Psoas muscle (tissue), 8 donors: ENCODE results near the gene ZNF366. TPM values are rescaled to one million over a fixed set of nuclear protein-coding genes. Genes with fewer than 3 reads are reported as not detected.
A peak's percentile ranks its signal among the peaks of the same experiment; 100 is the strongest.

Experiments used
- ATAC-seq, 4 donors: fragments of 200-7000 bp; cut with Tn5 transposase; one replicate each; pipeline ENCODE4 v1.9.1; 2020; ENCODE audit warnings: moderate library complexity in 3 of 4, mild to moderate bottlenecking in 2 of 4
- DNase-seq, 2 donors: peaks; one replicate each; pipeline ENCODE4 v3.0.0-alpha.2; 2020
- H3K27ac ChIP-seq: fragments of 200-600 bp; one replicate; pipeline ENCODE4 v1.8.0; 2022
- H3K27me3 ChIP-seq, 3 donors: fragments of 200-600 bp in 1 of 3; one replicate each; pipeline versions ENCODE4 v1.6.1 to v1.8.0; 2013 to 2022; ENCODE audit warnings: low read length in 2 of 3, mild to moderate bottlenecking in 2 of 3, moderate library complexity in 1 of 3; ENCODE audit not compliant: insufficient read depth in 3 of 3
- H3K36me3 ChIP-seq, 2 donors: fragments of 200-600 bp in 1 of 2; one replicate each; pipeline versions ENCODE4 v1.6.1 to v1.8.0; 2013 to 2022; ENCODE audit warnings: low read depth in 1 of 2, mild to moderate bottlenecking in 1 of 2, moderate library complexity in 1 of 2; ENCODE audit not compliant: insufficient read depth in 1 of 2
- H3K4me1 ChIP-seq: fragments of 200-600 bp; one replicate; pipeline ENCODE4 v1.8.0; 2022
- H3K4me3 ChIP-seq: fragments of 200-600 bp; one replicate; pipeline ENCODE4 v1.8.0; 2022; ENCODE audit warnings: mild to moderate bottlenecking
- H3K9me3 ChIP-seq: fragments of 200-600 bp; one replicate; pipeline ENCODE4 v1.8.0; 2022
- whole genome bisulfite sequencing, 3 donors: extraction: QIAGEN DNeasy Blood & Tissue Kit; methylation state at CpG; one replicate each; pipeline versions ENCODE4 v1.1.6 to v1.1.7; 2013; 5-methylcytosine and 5-hydroxymethylcytosine counted together
- intact Hi-C, 2 donors: fragments of 100-400 bp; cut with DNase I; formaldehyde crosslinking; loops; one replicate each; pipeline versions ENCODE4 v1.11.0 to v1.14.2; 2022
- polyA plus RNA-seq, 3 donors: library from polyadenylated mRNA; stranded (reverse); fragments of 200-250 nt; gene quantifications; one replicate each; pipeline ENCODE4 v1.2.3, GENCODE V29; 2013
- total RNA-seq, 4 donors: library from RNA; stranded (reverse); fragmentation: NEBNext Ultra II Directional in 2 of 4; extraction: Animal tissue kit (Norgen Biotek cat#: 25700) in 2 of 4; gene quantifications; one replicate each; pipeline versions ENCODE4 v1.2.1 to v1.2.4, GENCODE V29; 2021 to 2023
- TF ChIP-seq, protein P1 (sequence below): fragments of 200-600 bp; IDR thresholded peaks from one replicate; pipeline ENCODE4 v1.8.0; 2022; ENCODE audit warnings: antibody characterized with exemption
- donor health status: healthy with polysubstance abuse.
- donor health status: DM: no; HTN: no; CAD: no; lungs with moderate emphysema.
- donor health status: Bipolar disorder and iron deficiency.
- donor health status: healthy.
- donor health status: DM: yes; HTN: yes; CAD: no.
- donor health status: DM: no; HTN: no; CAD: no.
- donor health status: DM: no; HTN: no; CAD: no.
- donor health status: DM: yes; HTN: yes; CAD: no.

The ZNF366 gene
- total and polyA plus RNA-seq, 7 donors = 1.2 to 6.6 (median 3.4) TPM

DNA sequence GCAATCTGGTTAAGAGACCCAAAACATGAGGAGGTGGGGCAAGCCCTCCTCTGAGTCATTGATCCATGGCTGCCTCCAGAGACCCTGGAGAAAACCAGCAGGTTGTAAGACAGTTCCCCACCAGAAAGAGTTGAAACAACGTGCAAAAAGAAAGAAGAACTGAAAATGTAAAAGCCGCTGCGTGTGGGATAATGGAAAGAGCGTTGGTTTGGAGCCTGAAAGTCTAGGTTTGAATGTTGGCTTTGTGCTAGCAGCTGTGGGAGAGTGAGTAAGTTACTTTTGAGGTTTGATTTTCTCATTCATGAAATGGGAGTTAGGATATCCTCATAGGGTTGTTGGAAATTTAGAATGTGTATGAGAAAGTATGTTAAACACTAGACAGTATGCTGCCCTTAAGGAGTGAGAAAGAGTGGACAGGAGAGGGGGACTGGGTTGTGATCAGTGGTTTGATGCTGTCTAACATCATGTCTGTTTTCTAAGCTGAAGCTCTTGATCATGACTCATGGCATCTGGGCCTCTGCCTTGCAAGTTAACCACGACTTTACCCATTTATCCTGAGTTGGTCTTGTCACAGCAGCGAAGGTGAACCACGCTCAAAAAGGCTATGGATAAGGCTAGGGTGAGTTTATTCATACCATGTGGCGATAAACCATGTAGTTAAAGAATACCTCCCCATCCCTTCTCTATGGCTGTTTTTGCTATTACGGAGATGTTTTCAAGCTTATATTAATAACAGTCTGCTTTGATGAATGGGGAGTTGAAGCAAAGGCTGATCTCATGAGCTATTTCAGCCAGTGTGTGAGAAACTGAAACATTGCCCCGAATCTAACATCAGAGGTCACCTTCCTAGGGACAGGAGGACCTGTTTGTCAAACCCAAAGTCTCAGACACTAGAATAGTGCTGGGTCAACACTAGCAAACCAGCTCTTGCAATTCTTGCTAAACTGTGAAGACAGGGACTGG is 41.3 kb downstream of the ZNF366 start:
- peak overlapping the region; percentile 84 for H3K27ac ChIP-seq
- TF ChIP-seq, protein P1, sequence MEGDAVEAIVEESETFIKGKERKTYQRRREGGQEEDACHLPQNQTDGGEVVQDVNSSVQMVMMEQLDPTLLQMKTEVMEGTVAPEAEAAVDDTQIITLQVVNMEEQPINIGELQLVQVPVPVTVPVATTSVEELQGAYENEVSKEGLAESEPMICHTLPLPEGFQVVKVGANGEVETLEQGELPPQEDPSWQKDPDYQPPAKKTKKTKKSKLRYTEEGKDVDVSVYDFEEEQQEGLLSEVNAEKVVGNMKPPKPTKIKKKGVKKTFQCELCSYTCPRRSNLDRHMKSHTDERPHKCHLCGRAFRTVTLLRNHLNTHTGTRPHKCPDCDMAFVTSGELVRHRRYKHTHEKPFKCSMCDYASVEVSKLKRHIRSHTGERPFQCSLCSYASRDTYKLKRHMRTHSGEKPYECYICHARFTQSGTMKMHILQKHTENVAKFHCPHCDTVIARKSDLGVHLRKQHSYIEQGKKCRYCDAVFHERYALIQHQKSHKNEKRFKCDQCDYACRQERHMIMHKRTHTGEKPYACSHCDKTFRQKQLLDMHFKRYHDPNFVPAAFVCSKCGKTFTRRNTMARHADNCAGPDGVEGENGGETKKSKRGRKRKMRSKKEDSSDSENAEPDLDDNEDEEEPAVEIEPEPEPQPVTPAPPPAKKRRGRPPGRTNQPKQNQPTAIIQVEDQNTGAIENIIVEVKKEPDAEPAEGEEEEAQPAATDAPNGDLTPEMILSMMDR = no peak
- ATAC-seq (peak; percentile 32 to 69 (median 52)), DNase-seq (no peak)
- no peaks in the 10 kb centered on the region for H3K9me3 ChIP-seq
- H3K4me1 ChIP-seq = peaks cover 51% of the 10 kb centered on the region
- H3K36me3 ChIP-seq = no peaks in the 10 kb centered on the region
- intact Hi-C loops = loop anchor here in 1 of 2 donors (5.0 kb wide), 1 partner anchor 41 kb away; the partner anchor contains the start of gene ZNF366
- no peaks in the 10 kb centered on the region for H3K27me3 ChIP-seq
- 72 to 82% (median 74%) methylated on average over 10 of the region's 10 CpGs for WGBS, 3 donors
- H3K4me3 ChIP-seq = no peak overlapping the region

DNA sequence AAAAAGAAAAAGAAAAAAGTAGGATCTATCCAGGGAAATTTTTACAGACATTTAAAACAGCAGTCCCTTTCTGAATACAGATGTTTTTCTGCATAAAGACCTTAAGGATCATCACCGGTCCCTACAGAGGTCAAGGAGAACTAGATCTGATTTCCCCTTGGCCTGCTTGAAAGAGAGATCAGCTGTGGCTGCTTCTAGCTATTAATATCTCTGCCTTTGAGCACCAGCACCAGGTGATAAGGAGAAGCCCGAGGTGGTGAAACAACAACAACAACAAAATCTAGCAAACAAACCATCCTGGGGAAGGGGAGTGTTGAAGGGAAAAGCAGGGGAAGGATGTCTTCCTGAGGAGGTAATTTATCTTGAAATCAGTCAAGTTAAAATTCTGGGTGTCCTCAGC is 42.1 kb downstream of the ZNF366 start:
- Histone ChIP-seq H3K4me3 (no peak overlapping the region), H3K27me3 (no peaks in the 10 kb centered on the region), H3K27ac (peak overlapping the region; percentile 84), H3K36me3 (no peaks in the 10 kb centered on the region), H3K9me3 (no peaks in the 10 kb centered on the region), H3K4me1 (peaks cover 51% of the 10 kb centered on the region)
- 10 to 21% (median 17%) methylated on average over 2 of the region's 2 CpGs for WGBS, 3 donors
- TF ChIP-seq, protein P1 = no peak
- DNase-seq (no peak), ATAC-seq (peak; percentile 80 to 92 (median 90))
- intact Hi-C loops = loop anchor here in 1 of 2 donors (5.0 kb wide), 1 partner anchor 42 kb away; the partner anchor contains the start of gene ZNF366

DNA sequence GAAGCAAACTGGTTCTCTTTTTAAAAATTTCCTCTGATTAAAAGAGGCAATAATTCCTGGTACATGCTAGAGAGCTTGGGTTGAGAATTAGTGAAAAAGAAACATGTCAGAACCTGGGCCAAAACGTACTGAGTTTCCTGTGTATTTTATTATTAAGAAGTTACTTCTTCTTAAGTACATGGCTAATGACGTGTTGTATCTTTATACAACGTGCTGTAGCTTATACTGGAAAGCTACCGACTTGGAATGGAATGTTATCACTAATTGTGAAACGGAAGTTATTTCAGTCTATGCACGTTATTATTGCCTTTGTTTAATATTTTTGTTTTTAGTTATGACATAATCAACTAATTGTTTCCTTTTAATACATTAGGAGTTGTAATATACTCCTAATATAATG is 43.1 kb downstream of the ZNF366 start:
- Histone ChIP-seq H3K36me3 (no peaks in the 10 kb centered on the region), H3K27me3 (no peaks in the 10 kb centered on the region), H3K4me1 (peaks cover 55% of the 10 kb centered on the region), H3K27ac (peak overlapping the region; percentile 84), H3K9me3 (no peaks in the 10 kb centered on the region), H3K4me3 (no peak overlapping the region)
- DNase-seq (no peak), ATAC-seq (peak in 1 of 4 donors; percentile 34)
- WGBS, 3 donors = 42 to 53% (median 44%) methylated on average over 6 of the region's 6 CpGs
- intact Hi-C loops = no loop called here
- TF ChIP-seq, protein P1 = no peak

DNA sequence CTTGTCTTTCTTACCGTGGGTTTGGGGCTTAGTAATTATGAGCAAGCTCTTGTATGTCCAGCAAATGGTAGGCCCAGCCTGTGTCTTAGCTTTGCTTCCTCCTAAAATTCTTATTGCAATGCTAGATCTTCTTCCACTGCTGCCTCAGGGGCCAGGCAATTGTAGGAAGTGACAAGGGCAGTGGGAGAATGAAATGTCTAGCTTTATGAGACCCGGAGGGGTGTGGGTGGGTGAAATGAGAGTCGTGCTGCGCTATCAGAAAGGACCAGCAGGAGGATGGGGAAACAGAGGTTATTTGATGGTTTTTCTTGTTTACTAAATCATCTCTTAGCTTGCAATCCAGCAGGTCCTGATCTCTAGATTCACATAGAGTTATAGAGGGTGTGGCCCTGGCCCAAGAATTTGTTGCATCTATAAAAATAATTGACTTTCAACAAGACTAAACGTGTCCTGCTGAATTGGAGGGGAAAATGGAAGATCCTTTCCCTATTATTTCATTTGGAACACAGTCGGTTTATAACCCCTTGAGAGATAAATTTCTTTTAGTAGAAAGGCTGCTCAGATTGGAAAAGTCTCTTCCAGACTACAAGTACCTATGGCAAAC is 43.7 kb downstream of the ZNF366 start:
- Histone ChIP-seq H3K4me3 (no peak overlapping the region), H3K36me3 (no peaks in the 10 kb centered on the region), H3K9me3 (no peaks in the 10 kb centered on the region), H3K4me1 (peaks cover 59% of the 10 kb centered on the region), H3K27ac (peak overlapping the region; percentile 84), H3K27me3 (no peaks in the 10 kb centered on the region)
- 40 to 54% (median 53%) methylated on average over 6 of the region's 6 CpGs for WGBS, 3 donors
- ATAC-seq (no peak), DNase-seq (no peak)
- intact Hi-C loops = no loop called here
- TF ChIP-seq, protein P1 = no peak
